ENCODE results near the gene ZNF780B. TPM values are rescaled to one million over a fixed set of nuclear protein-coding genes. Genes with fewer than 3 reads are reported as not detected.

The ZNF780B gene
- total and polyA plus RNA-seq, 7 donors: 0.69 to 30.7 (median 16.0) TPM

DNA sequence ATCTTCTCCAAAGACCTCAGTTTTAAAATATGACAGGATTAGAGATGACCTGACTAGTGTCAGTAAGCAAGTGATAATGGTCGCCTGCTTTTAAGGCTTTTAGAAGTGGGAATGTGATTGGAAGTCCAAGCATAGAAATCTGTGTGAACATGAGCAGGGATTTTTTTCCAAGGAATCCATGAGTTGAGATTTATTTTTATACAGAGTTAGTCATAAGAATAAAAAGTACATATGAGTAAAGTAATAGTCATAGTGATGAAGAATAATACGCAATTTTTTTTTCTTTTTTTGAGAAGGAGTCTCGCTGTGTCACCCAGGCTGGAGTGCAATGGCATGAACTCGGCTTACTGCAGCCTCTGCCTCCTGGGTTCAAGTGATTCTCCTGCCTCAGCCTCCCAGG lies 57.5 kb downstream of the ZNF780B start:
- Histone ChIP-seq H3K4me1 (peaks cover 0 to 22% (median 13%) of the 10 kb centered on the region in 4 donors), H3K27ac (no peak overlapping the region), H3K9me3 (no peaks in the 10 kb centered on the region), H3K36me3 (peaks cover 0 to 13% (median 0%) of the 10 kb centered on the region in 4 donors), H3K4me3 (no peak overlapping the region), H3K27me3 (no peaks in the 10 kb centered on the region)
- no peak for DNase-seq
- intact Hi-C loops (cut with DNase I): loop anchor here (5.0 to 10.0 kb wide), 2 partner anchors 86 to 151 kb away; partner anchors contain the start of gene FBL
- TF ChIP-seq, protein P1, sequence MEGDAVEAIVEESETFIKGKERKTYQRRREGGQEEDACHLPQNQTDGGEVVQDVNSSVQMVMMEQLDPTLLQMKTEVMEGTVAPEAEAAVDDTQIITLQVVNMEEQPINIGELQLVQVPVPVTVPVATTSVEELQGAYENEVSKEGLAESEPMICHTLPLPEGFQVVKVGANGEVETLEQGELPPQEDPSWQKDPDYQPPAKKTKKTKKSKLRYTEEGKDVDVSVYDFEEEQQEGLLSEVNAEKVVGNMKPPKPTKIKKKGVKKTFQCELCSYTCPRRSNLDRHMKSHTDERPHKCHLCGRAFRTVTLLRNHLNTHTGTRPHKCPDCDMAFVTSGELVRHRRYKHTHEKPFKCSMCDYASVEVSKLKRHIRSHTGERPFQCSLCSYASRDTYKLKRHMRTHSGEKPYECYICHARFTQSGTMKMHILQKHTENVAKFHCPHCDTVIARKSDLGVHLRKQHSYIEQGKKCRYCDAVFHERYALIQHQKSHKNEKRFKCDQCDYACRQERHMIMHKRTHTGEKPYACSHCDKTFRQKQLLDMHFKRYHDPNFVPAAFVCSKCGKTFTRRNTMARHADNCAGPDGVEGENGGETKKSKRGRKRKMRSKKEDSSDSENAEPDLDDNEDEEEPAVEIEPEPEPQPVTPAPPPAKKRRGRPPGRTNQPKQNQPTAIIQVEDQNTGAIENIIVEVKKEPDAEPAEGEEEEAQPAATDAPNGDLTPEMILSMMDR (IDR thresholded peaks at IDR 0.05): no peak
- TF ChIP-seq EP300 (IDR thresholded peaks at IDR 0.05): no peak
- TF ChIP-seq POLR2A (IDR thresholded peaks at IDR 0.05): no peak
- 98% methylated on average over 4 of the region's 4 CpGs for WGBS, 2 donors

DNA sequence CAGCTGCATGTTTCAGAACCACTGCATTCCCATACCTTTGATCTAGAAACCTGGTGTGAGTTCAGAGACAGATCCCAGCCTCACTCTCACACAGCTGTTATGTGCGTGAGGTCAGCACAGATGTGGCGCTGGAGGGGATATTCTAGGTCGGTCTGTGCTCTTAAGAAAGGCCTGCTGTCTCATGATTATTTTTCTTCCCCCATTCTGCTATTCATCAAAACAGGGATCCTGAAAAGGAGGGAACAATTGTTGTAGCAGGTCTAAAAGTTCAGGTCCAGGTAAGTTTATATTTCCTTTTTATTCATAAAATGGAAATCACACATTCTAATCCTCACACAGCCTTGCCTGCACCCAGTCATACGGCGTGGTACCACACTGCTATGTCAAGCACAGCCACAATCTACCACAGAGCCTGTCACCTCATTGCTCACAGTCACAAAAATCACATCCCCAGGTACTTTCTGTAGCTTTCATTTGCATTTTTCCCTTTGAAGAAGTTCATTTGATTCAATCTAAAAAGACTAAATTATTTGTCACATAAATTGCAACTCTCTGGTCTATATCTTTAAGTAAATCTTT lies 58.3 kb downstream of the ZNF780B start:
- Histone ChIP-seq H3K27me3 (no peaks in the 10 kb centered on the region), H3K27ac (peak overlapping the region; percentile 83 to 87 (median 86)), H3K9me3 (no peaks in the 10 kb centered on the region), H3K4me1 (peaks cover 0 to 22% (median 13%) of the 10 kb centered on the region in 4 donors), H3K36me3 (peaks cover 0 to 13% (median 0%) of the 10 kb centered on the region in 4 donors), H3K4me3 (peak overlapping the region; percentile 56 to 80 (median 65))
- TF ChIP-seq POLR2AphosphoS5 (IDR thresholded peaks at IDR 0.05) (no peak), EP300 (IDR thresholded peaks at IDR 0.05) (no peak), POLR2A (IDR thresholded peaks at IDR 0.05) (no peak)
- TF ChIP-seq, protein P1 (IDR thresholded peaks at IDR 0.05): no peak
- DNase-seq: no peak
- WGBS, 2 donors: 85 to 88% methylated on average over 5 of the region's 5 CpGs
- intact Hi-C loops (cut with DNase I): loop anchor here (1.0 to 10.0 kb wide), 3 partner anchors 26 to 150 kb away; partner anchors contain the start of genes FBL and PSMC4

GRCh38 chr19:39996811-39997637 lies 59.0 kb downstream of the ZNF780B start, which contains the start of gene ZNF546:
TSS of gene ZNF546 (plus strand) at chr19:39997060. CDS start at chr19:39998327, 1,267 bp downstream.
- intact Hi-C loops (cut with DNase I): loop anchor here (1.0 to 10.0 kb wide), 3 partner anchors 26 to 150 kb away; partner anchors contain the start of genes FBL and PSMC4
- TF ChIP-seq, protein P1 (IDR thresholded peaks at IDR 0.05): no peak
- TF ChIP-seq EP300 (IDR thresholded peaks at IDR 0.05) (no peak), POLR2AphosphoS5 (IDR thresholded peaks at IDR 0.05) (peak; percentile 93 to 97 (median 96)), POLR2A (IDR thresholded peaks at IDR 0.05) (peak; percentile 78 to 86)
- 6 to 7% methylated on average over 53 of the region's 53 CpGs for WGBS, 2 donors
- no peaks in the 10 kb centered on the region for H3K9me3 ChIP-seq
- DNase-seq: peak; percentile 95
- H3K27me3 ChIP-seq: no peaks in the 10 kb centered on the region
- H3K4me1 ChIP-seq: peaks cover 0 to 22% (median 13%) of the 10 kb centered on the region in 4 donors
- H3K36me3 ChIP-seq: peaks cover 0 to 13% (median 0%) of the 10 kb centered on the region in 4 donors
- H3K27ac ChIP-seq: peak within 1 kb of the TSS; percentile 83 to 87 (median 86)
- peak within 1 kb of the TSS; percentile 56 to 80 (median 65) for H3K4me3 ChIP-seq

DNA sequence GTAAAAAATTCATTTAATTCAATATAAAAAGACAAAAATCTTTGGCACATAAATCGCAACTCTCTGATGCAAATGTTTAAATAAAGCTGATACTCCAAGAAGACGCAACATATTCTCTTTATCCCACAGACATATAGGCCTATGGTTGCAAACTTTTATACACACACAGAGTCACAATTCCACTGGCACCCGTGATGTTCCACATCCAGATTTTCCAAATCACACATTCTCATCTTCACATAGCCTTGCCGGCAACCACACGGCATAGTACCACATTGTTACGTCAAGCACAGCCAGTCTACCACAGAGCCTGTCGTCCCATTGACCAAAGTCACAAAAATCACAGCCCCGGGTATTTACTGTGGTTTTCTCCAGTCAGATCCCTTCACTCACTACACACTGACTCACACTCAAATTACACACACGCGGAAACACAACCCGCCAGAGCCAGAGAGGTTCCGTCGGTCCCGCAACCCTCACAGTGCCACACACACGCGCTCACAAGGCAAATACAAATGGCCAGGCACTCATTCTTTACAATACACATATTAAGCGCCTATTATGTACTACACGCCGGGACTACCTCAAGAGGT lies 59.7 kb downstream of the ZNF780B start:
- peak overlapping the region; percentile 56 to 80 (median 65) for H3K4me3 ChIP-seq
- TF ChIP-seq POLR2AphosphoS5 (IDR thresholded peaks at IDR 0.05) (no peak), EP300 (IDR thresholded peaks at IDR 0.05) (no peak), POLR2A (IDR thresholded peaks at IDR 0.05) (no peak)
- TF ChIP-seq, protein P1 (IDR thresholded peaks at IDR 0.05): no peak
- WGBS, 2 donors: 9% methylated on average over 19 of the region's 19 CpGs
- no peaks in the 10 kb centered on the region for H3K27me3 ChIP-seq
- H3K36me3 ChIP-seq: peaks cover 0 to 13% (median 0%) of the 10 kb centered on the region in 4 donors
- no peaks in the 10 kb centered on the region for H3K9me3 ChIP-seq
- intact Hi-C loops (cut with DNase I): loop anchor here (5.0 to 10.0 kb wide), 2 partner anchors 88 to 149 kb away; partner anchors contain the start of gene FBL
- peaks cover 0 to 22% (median 13%) of the 10 kb centered on the region in 4 donors for H3K4me1 ChIP-seq
- no peak for DNase-seq
- peak overlapping the region; percentile 83 to 87 (median 86) for H3K27ac ChIP-seq
